HepG2 (cell line): ENCODE results near the gene COL9A3.
A peak's percentile ranks its signal among the peaks of the same experiment; 100 is the strongest.

ENCODE experiments used
- IKZF1 ChIP-seq: fragments of 450-650 bp; IDR thresholded peaks from 2 replicates; pipeline ENCODE4 v1.7.1; 2016
- POLR2AphosphoS2 ChIP-seq: IDR thresholded peaks from 2 replicates; pipeline ENCODE4 v1.6.1; 2011; ENCODE audit warnings: low read depth, low read length, improper control_type of control experiment
- SRSF1 ChIP-seq: fragments of 200-400 bp; formaldehyde crosslinking; optimal IDR thresholded peaks from 2 replicates; pipeline ENCODE3; 2017; ENCODE audit warnings: mild to moderate bottlenecking, low read depth, low read length, moderate library complexity
- TCF7L2 ChIP-seq: IDR thresholded peaks from 2 replicates; pipeline ENCODE4 v1.6.1; 2011; ENCODE audit warnings: mild to moderate bottlenecking, low read depth, low read length, moderate library complexity
- TF ChIP-seq, protein P1 (sequence below), 2 experiments: sonication (generic) in 1 of 2; formaldehyde crosslinking in 1 of 2; IDR thresholded peaks; 2 replicates each; pipeline versions ENCODE4 v1.5.1 to v1.6.1; 2011 to 2020; ENCODE audit warnings: borderline replicate concordance in 1 of 2, low read depth in 1 of 2, low read length in 1 of 2, mild to moderate bottlenecking in 1 of 2, missing genetic modification reagents in 1 of 2, moderate library complexity in 1 of 2
- TF ChIP-seq, protein P2 (sequence below): sonication (generic); formaldehyde crosslinking; IDR thresholded peaks from 2 replicates; pipeline ENCODE4 v1.4.0; 2020; ENCODE audit warnings: mild to moderate bottlenecking, missing genetic modification reagents, borderline replicate concordance

- TF ChIP-seq POLR2AphosphoS2 (no peak), IKZF1 (no peak), SRSF1 (peak; percentile 53), TCF7L2 (no peak)
- TF ChIP-seq, protein P1, sequence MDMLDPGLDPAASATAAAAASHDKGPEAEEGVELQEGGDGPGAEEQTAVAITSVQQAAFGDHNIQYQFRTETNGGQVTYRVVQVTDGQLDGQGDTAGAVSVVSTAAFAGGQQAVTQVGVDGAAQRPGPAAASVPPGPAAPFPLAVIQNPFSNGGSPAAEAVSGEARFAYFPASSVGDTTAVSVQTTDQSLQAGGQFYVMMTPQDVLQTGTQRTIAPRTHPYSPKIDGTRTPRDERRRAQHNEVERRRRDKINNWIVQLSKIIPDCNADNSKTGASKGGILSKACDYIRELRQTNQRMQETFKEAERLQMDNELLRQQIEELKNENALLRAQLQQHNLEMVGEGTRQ (IDR thresholded peaks at IDR 0.05; ENCODE audit: low read depth, low read length), result no peak
- TF ChIP-seq, protein P1 (CRISPR knock-in tag; IDR thresholded peaks at IDR 0.05; ENCODE audit: borderline replicate concordance), result no peak
- TF ChIP-seq, protein P2, sequence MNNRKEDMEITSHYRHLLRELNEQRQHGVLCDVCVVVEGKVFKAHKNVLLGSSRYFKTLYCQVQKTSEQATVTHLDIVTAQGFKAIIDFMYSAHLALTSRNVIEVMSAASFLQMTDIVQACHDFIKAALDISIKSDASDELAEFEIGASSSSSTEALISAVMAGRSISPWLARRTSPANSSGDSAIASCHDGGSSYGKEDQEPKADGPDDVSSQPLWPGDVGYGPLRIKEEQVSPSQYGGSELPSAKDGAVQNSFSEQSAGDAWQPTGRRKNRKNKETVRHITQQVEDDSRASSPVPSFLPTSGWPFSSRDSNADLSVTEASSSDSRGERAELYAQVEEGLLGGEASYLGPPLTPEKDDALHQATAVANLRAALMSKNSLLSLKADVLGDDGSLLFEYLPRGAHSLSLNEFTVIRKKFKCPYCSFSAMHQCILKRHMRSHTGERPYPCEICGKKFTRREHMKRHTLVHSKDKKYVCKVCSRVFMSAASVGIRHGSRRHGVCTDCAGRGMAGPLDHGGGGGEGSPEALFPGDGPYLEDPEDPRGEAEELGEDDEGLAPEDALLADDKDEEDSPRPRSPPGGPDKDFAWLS, result no peak
Measured at GRCh38 chr20:62816031-62816883, 593 bp upstream of the COL9A3 start.
